GM18858 (cell line): ENCODE measurements around the gene GLS2.
"Not testable (repeated sequence)": the region's sequence is repeated elsewhere in the genome, so short reads cannot be mapped to it uniquely, and the experiment has no call there.

Source experiments
- ATAC-seq: cut with Tn5 transposase; IDR thresholded peaks from one replicate; pipeline ENCODE4 v1.9.1; 2021; ENCODE audit not compliant: unreplicated experiment

GLS2 gene

GRCh38 chr12:56493409-56494105, 5.6 kb upstream of the GLS2 start:
- ATAC-seq = not testable (repeated sequence)

GRCh38 chr12:56490360-56490759, 2.4 kb upstream of the GLS2 start:
- no peak for ATAC-seq

- peak; percentile 26 for ATAC-seq
These were observed 417 bp downstream of the GLS2 start for GRCh38 chr12:56487448-56488040.

- ATAC-seq = no peak
These were observed 1.3 kb downstream of the GLS2 start for GRCh38 chr12:56486694-56487093.

GRCh38 chr12:56484566-56484965, 3.4 kb downstream of the GLS2 start:
- no peak for ATAC-seq

- no peak for ATAC-seq
These were observed 8.3 kb downstream of the GLS2 start for GRCh38 chr12:56479625-56480024.

- ATAC-seq = no peak
These were observed 10.3 kb downstream of the GLS2 start for GRCh38 chr12:56477521-56478225.

- no peak for ATAC-seq
These were observed 11.0 kb downstream of the GLS2 start for GRCh38 chr12:56476972-56477432.

- ATAC-seq = no peak
These were observed 11.8 kb downstream of the GLS2 start for GRCh38 chr12:56476143-56476542.

GRCh38 chr12:56474389-56474788, 13.6 kb downstream of the GLS2 start:
- ATAC-seq = no peak

GRCh38 chr12:56469007-56469930, 18.7 kb downstream of the GLS2 start:
- no peak for ATAC-seq

- peak; percentile 76 for ATAC-seq
These were observed 19.6 kb downstream of the GLS2 start, which contains the start of gene SPRYD4 for GRCh38 chr12:56468216-56469006. Gene SPRYD4, plus strand, starts transcription at chr12:56468578. Its CDS starts 14 bp downstream, at chr12:56468592.

- ATAC-seq = no peak
These were observed 25.4 kb downstream of the GLS2 start for GRCh38 chr12:56462565-56462964.

GRCh38 chr12:56461235-56462159, 26.5 kb downstream of the GLS2 start:
- ATAC-seq = no peak

GRCh38 chr12:56457817-56458216, 30.1 kb downstream of the GLS2 start:
- ATAC-seq = no peak

- ATAC-seq = no peak
These were observed 33.4 kb downstream of the GLS2 start, which contains the start of gene MIP for GRCh38 chr12:56454557-56454956. Gene MIP, minus strand, starts transcription at chr12:56454657. Its CDS starts 44 bp downstream, at chr12:56454613.

GRCh38 chr12:56451147-56451546, 36.8 kb downstream of the GLS2 start:
- no peak for ATAC-seq

- no peak for ATAC-seq
These were observed 37.7 kb downstream of the GLS2 start for GRCh38 chr12:56450241-56450640.

- ATAC-seq = no peak
These were observed 38.4 kb downstream of the GLS2 start for GRCh38 chr12:56449622-56449984.
